ENCODE data around the gene METTL8. TPM values are rescaled to one million over a fixed set of nuclear protein-coding genes. Genes with fewer than 3 reads are reported as not detected.

Gene METTL8
- total RNA-seq, 4 donors from 2014 or later, result 10.6 to 13.7 (median 13.2) TPM

- H3K4me3 ChIP-seq (replicated peaks in 1 of 3), result no peak overlapping the region
- peaks cover 12 to 13% of the 10 kb centered on the region in 2 donors for H3K4me1 ChIP-seq
- H3K9me3 ChIP-seq, result no peaks in the 10 kb centered on the region
- no peak overlapping the region for H3K27ac ChIP-seq
- TF ChIP-seq CTCF (IDR thresholded peaks at IDR 0.05), result no peak
- DNase-seq, result no peak
- intact Hi-C loops (cut with DNase I), result no loop called here
- no peaks in the 10 kb centered on the region for H3K27me3 ChIP-seq
- H3K36me3 ChIP-seq, result no peaks in the 10 kb centered on the region
- 66 to 73% methylated on average over 4 of the region's 4 CpGs for WGBS, 2 donors
Measured at GRCh38 chr2:171267855-171268629, 165.7 kb downstream of the METTL8 start.

Other genes with a start within 250 kb of the METTL8 start
- 10 to 100 TPM; 38.7 to 52.1 (median 46.2) TPM for gene DCAF17, start 236 bp upstream of the METTL8 start, total RNA-seq
- gene CYBRD1, start 88.5 kb upstream of the METTL8 start, total RNA-seq, result 100 to 1,000 TPM; 462 to 802 (median 490) TPM

All from thyroid gland (tissue), 4 donors.